Measurements from ENCODE around the gene CD72.
A peak's percentile ranks its signal among the peaks of the same experiment; 100 is the strongest.
"Not testable (repeated sequence)": the region's sequence is repeated elsewhere in the genome, so short reads cannot be mapped to it uniquely, and the experiment has no call there.

The CD72 gene

DNA sequence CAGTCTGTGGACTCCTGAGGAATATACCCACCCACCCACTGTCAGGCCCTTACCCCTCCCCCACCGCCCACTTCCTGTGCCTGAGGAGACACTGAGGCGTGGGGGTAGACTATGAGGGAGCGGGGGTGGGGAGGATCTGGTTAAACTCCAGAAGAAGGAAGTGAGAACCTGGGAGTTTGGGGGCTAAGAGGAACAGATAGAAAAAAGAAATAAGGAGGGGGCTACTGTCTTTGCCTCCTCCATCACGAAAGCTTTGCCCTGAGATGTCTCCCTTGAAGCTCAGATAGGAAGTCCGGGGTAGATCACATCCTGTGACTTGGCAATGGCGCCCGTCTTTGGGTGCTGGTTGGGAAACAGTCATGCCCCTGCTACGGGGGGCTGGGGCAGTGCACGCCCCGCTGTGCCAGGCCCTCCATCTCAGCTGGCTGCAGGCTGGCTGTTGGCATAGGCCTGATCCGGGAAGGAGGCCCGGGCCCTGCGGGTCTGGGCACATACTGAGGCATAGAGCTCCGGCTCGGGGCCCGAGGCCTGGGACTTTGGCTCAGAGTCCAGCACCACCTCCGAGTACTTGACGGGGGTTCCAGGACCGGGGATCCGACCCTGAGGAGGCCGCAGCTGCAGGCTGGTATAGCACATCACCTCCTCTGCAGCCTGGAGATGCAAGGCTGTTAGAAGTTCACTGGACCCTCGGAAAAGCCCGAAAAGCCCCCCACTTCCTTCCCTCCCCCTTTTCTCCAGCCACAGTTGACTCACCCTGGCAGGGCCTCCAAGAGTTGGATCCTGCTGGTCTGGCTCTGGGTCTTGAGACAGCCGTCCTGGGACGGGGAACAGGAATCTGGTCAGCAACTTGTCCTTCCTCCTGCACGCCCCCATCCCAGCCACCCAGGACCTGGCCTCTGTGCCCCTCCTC is 31.5 kb upstream of the CD72 start:
- peak; percentile 39 to 57 for DNase-seq

DNA sequence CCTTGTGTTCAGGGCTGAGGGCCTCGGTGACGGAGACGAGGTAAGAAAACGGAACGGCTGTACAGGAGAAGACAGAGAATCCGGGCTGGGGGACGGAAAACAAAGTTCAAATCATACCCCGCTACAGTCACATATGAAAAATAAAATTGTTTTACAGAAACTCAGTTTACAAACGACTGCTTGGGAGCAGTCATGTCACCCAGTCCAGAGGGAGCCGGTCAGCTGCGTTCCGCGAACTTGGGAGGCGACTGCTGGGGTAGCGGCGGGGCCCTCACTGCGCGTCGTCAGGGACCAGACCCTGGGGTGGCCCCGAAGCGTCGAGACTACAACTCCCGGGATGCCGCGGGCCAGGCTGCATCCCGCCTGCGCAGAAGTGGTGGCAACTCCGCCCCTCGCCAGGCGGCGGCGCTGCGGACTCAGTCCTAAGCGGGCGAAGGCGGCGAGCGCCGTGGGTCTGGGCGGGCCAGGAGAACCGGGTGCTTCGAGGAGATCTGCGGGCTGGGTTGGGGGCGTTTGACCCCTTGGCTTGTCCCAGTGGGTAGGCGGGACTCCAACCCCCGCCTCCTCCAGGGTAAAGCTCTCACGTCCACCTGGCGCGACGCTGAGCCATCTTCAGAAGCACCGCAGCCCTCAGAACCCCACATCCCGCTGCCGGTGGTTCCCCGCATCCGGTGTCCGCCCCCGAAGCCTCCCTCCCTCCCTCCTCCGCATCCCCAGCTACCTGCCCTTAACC is 28.5 kb upstream of the CD72 start:
- peak; percentile 81 for DNase-seq

DNA sequence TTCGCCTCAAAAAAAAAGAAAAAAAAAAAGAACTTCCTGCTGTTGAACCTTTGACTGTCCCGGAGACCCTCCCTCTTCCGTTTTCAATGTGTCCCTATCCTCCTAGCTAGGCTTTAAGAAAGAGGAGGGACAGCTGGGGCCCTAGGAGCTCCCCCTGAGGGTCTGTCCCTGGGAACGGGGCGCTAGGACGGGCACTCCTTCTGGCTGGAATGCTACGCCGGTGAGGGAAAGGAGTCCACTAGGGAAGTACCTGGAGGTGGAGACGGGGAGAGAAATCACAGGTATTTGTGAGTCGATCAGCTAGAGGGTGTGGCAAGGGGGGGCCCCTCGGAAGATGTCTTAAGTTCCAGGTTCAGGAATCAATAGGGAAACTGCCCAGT is 27.9 kb upstream of the CD72 start:
- DNase-seq = peak; percentile 44 to 51

DNA sequence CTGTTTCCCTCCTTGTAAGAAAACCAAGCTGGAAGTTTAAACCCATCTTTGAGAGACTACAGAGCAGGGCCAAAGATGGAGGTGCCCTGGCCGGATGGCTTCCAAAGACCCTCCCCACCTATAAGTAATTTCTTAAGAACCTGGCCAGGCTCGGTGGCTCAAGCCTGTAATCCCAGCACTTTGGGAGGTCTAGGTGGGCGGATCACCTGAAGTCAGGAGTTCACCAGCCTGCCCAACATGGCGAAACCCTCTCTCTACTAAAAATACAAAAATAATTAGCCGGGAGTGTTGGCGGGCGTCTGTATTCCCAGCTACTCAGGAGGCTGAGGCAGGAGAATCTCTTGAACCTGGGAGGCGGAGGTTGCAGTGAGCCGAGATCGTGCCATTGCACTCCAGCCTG is 27.5 kb upstream of the CD72 start:
- DNase-seq = not testable (repeated sequence)

DNA sequence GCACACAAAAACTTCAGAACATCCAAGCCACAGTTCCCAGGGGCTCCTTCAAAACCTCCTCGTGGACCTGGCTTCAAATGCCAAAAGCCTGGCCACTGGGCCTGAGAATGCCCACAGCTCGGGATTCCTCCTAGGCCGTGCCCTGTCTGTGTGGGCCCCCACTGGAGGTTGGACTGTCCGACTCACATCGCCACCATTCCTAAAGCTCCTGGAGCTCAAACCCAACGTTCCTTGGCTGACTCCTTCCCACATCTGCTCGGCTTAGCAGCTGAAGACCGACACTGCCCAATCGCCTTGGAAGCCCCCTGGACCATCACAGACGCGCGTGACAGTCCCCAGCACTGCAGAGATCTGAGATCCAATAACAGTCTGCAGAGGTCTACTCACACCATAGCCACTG is 24.8 kb upstream of the CD72 start:
- DNase-seq = no peak

DNA sequence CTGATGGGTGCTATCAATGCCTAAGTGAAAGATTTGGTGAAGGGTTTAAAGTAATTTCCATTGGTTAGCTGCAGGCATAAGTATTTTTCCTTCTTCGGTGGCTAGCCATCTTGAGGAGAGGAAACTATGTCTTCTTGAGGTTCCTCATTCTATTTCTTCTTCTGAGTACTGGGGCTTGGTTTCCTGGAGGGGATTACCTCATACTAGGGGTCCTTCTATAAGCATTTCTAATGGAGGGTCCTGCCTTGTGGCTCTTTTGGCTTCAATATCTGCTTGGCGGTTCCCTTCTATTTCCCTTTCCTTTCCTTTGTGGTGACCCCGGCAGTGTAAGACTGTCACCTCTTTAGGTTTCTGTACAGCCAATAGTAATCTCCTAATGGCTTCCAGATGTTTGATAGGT is 23.3 kb upstream of the CD72 start:
- DNase-seq = not testable (repeated sequence)

DNA sequence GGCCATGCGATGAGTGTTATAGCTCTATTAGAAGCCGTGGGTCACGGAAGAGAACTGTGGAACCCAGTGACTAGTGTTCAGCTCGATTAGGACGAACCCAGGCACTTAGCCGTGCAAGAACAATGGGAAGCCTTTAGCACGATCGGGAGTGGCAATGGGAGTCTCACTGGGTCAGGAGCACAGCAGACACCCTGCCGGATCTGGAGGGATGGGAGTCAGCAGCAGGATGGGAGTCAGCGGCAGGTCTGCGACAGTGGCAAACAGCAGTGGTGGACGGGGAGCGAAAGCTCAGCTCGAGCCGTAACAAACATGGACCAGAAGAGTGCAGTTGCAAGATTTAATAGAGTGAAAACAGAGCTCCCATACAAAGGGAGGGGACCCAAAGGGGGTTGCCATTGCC is 22.2 kb upstream of the CD72 start:
- DNase-seq = not testable (repeated sequence)

DNA sequence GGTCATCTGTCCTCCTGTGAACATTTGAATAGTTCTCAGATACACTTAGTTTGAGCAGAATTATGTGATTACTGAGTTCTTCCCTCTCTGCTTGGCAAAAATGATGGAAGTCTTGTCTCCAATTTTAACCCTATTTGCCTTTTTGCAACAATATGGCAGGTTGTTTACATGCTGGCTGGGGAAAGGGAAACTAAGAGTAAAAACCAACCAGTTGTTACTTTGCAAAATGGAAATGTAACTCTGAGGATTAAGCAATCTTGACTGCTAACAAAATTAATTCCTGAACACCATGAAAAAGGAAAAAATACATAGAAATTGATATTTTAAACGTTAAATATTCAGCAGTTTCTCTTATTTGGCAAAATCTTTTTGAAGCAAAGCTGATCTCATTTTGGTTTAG is 21.4 kb upstream of the CD72 start:
- DNase-seq = no peak

DNA sequence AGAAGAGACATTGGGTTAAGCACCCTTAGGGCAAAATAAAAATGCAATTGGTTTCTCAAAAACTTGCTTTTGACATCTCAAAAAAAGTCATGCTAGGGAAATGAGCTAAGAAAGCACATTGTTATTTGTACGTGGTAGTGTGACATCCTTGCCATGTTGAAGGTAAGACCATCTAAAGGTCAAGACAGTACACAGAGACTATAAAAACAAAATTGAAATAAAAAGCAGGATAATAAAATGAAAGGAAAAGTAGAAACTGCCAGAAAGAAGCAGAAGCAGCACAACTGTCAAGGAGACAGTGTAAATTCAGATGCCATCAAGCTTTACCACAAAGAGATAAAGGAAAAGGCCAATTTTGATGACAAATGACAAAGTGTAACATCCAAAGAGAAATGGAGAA is 21.0 kb upstream of the CD72 start:
- DNase-seq = not testable (repeated sequence)

DNA sequence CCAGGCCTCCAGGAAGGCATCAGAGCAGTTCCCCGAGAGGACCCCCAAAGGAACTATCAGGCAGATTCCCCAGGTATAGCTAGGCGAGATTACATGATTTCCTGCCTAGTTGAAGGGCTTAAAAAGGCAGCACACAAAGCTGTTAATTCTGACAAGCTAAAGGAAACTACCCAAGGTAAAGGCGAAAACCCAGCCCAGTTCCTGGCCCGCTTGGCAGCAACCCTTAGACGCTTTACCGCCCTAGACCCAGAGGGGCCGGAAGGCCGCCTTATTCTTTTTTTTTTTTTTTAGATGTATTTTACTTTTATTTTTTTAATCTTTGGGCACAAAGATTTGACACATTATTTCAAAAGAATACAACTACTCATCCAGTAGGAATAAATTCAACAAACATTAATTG is 20.5 kb upstream of the CD72 start:
- DNase-seq = not testable (repeated sequence)

DNA sequence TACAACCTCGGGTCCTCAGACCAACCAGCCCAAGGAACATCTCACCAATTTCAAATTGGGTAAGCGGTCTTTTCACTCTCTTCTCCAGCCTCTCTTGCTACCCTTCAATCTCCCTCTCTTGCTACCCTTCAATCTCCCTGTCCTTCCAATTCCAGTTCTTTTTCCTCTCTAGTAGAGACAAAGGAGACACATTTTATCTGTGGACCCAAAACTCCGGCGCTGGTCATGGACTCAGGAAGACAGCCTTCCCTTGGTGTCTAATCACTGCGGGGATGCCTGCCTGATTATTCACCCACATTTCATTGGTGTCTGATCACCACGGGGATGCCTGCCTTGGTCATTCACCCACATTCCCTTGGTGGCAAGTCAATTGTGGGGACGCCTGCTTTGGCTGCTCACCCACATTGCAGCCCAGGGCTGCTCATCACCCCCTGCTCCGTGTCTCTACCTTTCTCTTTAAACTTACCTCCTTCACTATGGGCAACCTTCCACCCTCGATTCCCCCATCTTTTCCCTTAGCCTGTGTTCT is 19.3 kb upstream of the CD72 start:
- not testable (repeated sequence) for DNase-seq

DNA sequence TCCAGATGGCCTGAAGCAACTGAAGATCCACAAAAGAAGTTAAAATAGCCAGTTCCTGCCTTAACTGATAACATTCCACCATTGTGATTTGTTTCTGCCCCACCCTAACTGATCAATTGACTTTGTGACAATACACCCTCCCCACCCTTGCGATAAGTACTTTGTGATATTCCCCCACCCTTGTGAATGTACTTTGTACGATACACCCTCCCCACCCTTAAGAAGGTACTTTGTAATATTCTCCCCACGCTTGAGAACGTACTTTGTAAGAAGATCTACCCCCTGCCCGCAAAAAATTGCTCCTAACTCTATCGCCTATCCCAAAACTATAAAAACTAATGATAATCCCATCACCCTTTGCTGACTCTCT is 18.6 kb upstream of the CD72 start:
- DNase-seq = not testable (repeated sequence)

DNA sequence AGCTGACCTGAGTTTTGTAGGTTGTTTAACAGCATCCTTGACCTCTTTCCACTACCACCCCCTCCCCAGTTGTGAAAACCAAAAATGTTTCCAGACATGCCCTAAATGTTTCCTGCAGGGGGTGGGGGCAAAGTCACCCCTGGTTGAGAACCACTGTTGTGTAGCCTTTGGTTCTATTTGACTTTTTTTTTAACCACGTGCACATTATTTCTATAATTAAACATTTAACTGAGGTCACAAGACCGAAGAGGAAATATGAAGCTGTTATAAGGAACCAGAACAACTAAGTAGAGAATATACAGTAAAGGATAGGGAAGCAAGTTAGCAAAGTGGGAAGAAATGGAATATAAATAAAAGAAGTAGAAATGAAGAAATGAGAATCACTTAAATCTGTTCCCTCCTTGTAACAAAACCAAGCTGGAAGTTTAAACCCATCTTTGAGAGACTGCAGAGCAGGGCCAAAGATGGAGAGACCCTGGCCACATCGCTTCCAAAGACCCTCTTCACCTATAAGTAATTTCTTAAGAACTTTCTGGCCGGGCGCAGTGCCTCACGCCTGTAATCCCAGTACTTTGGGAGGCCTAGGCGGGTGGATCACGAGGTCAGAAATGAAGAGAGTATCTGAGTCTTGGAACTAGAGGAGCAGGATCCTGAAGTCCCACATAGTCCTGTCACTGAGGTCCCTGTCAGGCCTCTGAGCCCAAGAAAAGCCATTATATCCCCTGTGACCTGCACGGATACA is 18.1 kb upstream of the CD72 start:
- peak in 1 of 2 experiments; percentile 15 for DNase-seq

DNA sequence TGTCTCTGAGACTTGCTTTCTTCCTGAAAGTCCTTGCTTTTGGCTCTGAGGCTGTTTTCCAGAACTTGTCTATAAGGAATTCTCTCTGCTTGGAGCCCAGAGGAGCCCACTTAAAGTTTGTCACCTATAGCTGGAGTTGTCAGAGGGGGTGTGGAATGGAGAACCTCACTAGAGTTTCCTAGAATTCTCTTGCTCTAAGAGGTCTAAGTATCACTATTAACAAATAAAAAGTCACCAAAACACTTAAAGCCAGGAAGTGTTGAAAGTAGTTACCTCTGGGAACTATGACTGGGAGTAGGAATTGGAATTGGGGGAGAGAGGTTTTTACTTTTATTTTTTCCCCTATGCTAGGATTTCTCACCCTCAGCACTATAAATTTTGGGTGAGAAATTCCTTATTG is 17.5 kb upstream of the CD72 start:
- no peak for DNase-seq

DNA sequence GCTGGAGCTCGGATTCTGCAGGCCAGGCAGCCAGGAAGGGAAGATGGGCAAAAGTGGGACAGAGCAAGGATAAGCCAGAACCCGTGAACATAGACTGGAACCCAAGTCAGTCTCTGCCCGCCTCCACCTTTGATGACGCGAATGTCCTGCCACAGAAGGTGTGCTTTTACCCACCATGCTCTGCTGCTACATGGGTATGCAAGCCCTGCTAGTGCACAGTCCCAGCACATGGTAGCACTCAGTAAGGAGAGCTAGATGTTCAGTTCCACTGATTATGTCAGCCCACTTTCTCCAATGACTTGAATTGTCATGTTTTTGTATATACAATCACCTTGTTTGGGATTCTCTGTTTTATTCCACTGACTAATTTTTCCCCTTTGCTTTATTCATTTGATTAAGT is 11.4 kb upstream of the CD72 start:
- DNase-seq = no peak

DNA sequence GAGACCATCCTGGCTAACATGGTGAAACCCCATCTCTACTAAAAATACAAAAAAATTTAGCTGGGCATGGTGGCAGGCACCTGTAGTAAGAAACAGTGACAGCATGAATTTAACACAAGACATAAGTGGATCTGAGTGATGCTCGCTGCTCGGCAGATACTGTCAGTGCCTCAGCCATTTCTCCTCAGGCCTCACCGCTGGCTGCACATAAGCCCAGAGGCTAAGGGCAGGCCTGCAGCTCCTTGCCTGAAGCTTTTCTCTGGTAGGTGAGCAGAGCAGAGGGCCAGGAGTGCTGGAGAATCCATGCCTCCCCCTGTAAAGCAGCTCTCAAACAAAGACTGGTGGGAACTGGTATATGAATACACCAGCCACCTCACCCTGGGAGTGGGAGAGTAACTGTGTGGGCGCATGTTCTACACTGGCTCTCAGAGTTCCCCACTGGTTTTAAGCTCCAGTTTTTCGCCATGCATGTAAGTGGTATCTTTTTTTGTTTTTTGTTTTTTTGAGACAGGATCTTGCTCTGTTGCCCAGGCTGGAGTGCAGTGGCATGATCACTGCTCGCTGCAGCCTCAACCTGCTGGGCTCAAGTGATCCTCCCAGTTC is 10.3 kb upstream of the CD72 start:
- no peak for DNase-seq

DNA sequence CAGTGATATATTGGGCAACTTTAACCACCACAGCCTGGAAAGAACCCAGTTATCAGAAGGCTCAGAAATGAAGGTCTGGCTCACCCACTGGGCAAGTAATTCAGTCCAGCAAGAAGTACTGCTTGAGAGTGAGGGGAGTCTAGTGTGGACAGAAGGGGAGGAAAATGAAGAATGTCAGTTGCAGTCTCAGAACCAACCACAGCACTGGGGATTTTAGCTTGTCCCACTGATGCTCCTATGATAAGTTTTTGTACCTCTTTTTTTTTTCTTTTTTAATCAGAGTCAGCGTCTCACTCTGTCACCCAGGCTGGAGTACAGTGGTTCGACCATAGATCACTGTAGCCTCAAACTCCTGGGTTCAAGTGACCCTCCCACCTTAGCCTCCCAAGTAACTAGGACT is 9.4 kb upstream of the CD72 start:
- no peak for DNase-seq

DNA sequence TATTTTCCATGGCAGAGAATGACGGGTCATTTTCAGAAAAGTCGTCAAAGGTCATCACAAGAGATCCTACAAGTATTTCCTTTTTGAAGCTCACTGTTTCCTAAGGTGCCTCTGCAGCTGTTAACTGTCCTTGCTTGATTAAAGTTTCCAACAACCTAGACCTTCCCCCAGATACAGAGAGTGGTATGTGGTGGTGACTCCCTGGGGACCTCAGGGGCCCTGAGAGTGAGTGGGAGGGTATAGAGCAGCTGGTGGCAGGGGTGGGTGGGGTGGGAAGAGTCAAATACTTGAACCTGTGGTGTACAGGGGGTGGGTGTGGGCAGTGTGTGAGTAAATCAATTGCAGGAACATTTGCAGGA is 1.6 kb upstream of the CD72 start:
- DNase-seq = no peak

DNA sequence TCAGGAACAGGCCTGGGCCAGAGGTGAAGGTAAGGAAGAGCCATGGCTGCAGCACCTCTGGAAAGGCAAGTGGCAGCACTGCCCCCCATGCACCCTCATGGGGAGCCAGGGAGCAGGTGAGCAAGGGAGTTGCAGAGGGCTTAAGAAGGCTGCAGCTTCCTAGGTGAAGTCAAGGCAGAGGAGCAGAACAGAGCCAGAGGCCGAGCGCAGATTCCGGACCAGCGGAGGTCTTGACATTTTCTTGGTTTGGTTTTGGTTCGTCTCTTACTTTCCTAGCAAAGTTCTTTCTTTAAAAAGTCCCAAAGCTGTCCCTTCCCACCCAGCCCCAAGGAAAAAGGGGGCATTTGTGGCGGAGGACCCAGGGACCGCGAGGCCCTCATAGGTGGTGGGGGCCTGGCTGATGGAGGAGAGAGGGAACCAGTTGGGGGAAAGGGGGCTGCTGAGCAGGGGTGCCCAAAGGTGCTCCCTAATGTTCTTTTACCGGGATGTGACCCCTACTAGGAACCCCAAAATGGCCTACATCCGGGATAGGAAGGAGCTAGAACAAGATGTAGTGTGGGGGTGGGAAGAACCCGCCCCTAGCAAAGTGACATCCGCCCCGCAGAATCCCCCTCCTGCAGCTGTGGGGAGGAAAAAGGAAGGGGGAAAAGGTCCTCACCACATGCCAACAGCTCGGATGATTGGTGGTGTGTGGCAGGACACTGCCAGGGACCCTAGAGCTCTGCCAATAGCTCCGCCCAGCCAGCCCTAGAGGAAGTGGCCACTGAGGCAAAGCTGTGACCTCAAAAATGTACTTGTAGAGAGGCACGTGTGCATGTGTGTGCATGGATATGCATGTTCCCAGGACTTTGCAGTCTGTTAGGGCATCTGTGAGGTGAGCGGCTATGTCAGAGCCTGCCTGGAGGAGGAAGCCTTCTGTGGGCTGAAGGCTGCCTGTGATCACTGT is 914 bp upstream of the CD72 start:
- peak; percentile 39 to 45 for DNase-seq

DNA sequence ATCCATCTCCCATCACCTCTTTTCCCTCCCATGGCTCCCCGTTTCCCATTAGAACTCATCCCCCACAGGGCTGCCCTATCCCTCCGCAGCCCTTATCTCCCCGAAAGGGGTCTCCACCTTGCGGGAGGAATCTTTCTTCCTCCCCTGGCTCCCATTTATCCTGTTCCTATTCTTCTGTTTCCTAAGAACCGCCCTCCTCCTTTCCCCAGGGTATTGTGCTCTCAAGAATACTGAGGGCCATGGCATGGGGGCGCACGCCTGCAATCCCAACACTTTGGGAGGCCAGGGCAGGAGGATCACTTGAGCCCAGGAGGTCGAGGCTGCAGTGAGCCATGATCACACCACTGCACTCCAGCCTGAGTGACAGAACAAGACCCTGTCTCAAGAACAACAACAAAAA is 665 bp downstream of the CD72 start:
- DNase-seq = no peak

DNA sequence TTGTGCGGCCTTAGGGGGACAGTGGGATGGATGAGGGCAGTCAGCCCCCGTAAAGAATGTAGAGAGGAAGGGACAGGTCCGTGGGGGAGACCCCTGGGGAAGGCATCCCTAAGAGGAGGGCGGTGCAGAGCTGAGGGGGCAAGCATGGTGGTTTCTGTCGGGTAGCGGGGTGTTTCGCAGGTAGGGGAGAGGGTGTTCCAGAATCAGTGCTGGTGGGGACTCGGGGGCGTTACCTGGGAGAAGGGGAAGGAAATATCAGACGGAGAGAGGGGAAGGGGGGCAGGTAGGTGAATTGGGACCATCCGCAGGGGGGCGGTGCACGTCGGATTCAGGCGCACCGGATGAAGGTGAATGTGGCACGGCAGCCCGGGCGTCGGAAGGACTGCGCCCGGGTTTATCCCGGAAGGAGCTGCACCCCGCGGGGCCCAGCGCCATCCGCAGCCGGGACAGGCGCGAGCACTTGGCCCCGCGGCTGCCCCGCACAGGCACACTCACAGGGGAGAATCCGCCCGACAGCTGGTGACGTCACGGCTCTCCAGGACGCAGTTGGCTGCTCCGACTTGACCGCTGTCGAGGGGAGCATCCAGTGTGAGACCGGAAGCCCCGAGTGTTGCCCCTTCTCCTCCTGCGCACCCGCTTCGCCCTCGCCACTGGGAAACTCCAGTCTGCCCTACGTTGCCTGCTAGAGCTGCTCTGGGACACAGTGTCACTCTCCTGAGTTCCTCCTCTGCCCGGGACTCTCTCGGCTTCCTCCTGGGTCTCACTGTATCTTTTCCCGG is 1.3 kb downstream of the CD72 start:
- peak; percentile 31 to 41 for DNase-seq

All from Kasumi-1 (cell line).